Activated CD4-positive, CD25-positive, alpha-beta regulatory T cell treated with anti-CD3 and anti-CD28 coated beads, Interleukin-2, amount 50 U/mL, for 72 hours (primary cell): Measurements from ENCODE around the gene ZNF311.

ENCODE experiments used
- DNase-seq: peaks from one replicate; pipeline ENCODE4 v3.0.0; 2021

The ZNF311 gene

GRCh38 chr6:29005183-29005885 is at the start of gene ZNF311:
TSS of gene ZNF311 (minus strand) at chr6:29005315. CDS start at chr6:29003954, 1,361 bp downstream.
- DNase-seq = no peak

GRCh38 chr6:29051680-29052079 is 46.6 kb upstream of the ZNF311 start:
- DNase-seq = no peak

- DNase-seq = no peak
Observed at GRCh38 chr6:29045075-29045474, 40.0 kb upstream of the ZNF311 start, which contains the start of gene OR2W1. TSS of gene OR2W1 (minus strand) at chr6:29045175. CDS start at chr6:29045175, 0 bp downstream.

GRCh38 chr6:29035951-29036350 is 30.8 kb upstream of the ZNF311 start:
- no peak for DNase-seq

GRCh38 chr6:29028821-29029220 is 23.7 kb upstream of the ZNF311 start:
- DNase-seq = no peak

GRCh38 chr6:29025927-29026585 is 20.9 kb upstream of the ZNF311 start:
- no peak for DNase-seq

- no peak for DNase-seq
Observed at GRCh38 chr6:29021434-29021833, 16.3 kb upstream of the ZNF311 start.

- no peak for DNase-seq
Observed at GRCh38 chr6:29019629-29020028, 14.5 kb upstream of the ZNF311 start.

GRCh38 chr6:29017428-29017802 is 12.3 kb upstream of the ZNF311 start:
- no peak for DNase-seq

GRCh38 chr6:29016559-29017427 is 11.7 kb upstream of the ZNF311 start:
- DNase-seq = peak; percentile 81

GRCh38 chr6:29014729-29015608 is 9.9 kb upstream of the ZNF311 start:
- no peak for DNase-seq

GRCh38 chr6:29011276-29011734 is 6.2 kb upstream of the ZNF311 start:
- DNase-seq = peak; percentile 32

- DNase-seq = no peak
Observed at GRCh38 chr6:29009358-29009757, 4.2 kb upstream of the ZNF311 start.

GRCh38 chr6:29008089-29008488 is 3.0 kb upstream of the ZNF311 start:
- no peak for DNase-seq

GRCh38 chr6:28996844-28997510 is 8.1 kb downstream of the ZNF311 start:
- DNase-seq = no peak

GRCh38 chr6:28995093-28995650 is 9.9 kb downstream of the ZNF311 start:
- no peak for DNase-seq

GRCh38 chr6:28988536-28989311 is 16.4 kb downstream of the ZNF311 start:
- peak; percentile 70 for DNase-seq

- no peak for DNase-seq
Observed at GRCh38 chr6:28985462-28986164, 19.5 kb downstream of the ZNF311 start.

- no peak for DNase-seq
Observed at GRCh38 chr6:28983838-28984237, 21.3 kb downstream of the ZNF311 start.
